ENCODE measurements around the gene RINL. TPM values are rescaled to one million over a fixed set of nuclear protein-coding genes. Genes with fewer than 3 reads are reported as not detected.

RINL gene
- polyA plus RNA-seq, 1 experiment = 1.6 TPM

GRCh38 chr19:38900743-38901190, 22.7 kb upstream of the RINL start:
- ChIA-PET POLR2A (interaction anchor here (1.0 to 1.6 kb wide), 4 partner anchors 21 to 283 kb away, joined by 3 to 6 read pairs (median 4); partner anchors contain the start of gene MAP4K1), CTCF (interaction anchor here (1.3 to 2.5 kb wide), 5 partner anchors 29 to 498 kb away, joined by 3 to 23 read pairs (median 4); partner anchors contain the start of genes FAM98C, MRPS12 and SARS2)
- DNase-seq (ENCODE audit: low read depth, low spot score) = no peak
- no peak overlapping the region for H3K27ac ChIP-seq (ENCODE audit: low read depth, low read length)
- H3K4me3 ChIP-seq (ENCODE audit: low read depth, low read length) = peak overlapping the region; percentile 84
- no peaks in the 10 kb centered on the region for H3K27me3 ChIP-seq (ENCODE audit: control insufficient read depth, insufficient read depth, low read length)
- no peak for TF ChIP-seq CTCF (IDR thresholded peaks at IDR 0.05; ENCODE audit: low read depth, low read length)
- H3K9me3 ChIP-seq (ENCODE audit: control insufficient read depth, insufficient read depth, low read length) = no peaks in the 10 kb centered on the region; the same call in 1 of the 2 replicates

DNA sequence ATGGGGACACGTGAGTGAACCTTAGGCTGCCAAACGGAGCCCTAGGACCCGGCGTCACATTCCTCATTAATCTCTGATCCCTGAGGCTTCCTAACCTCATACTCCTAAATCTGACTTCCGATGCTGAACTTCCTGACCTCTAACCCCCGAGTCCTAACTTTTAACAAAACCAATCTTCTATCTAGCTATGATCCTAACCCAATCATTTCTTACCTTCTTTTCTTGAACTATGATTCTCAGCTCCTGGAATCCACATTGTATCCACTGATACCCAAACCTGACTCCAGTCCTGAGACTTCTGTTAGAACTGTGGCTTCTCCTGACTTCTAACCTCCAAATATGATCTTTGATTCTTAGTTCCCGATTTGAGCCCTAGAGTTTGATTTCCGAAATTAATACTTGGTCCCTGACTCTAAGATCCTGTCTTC, 22.1 kb upstream of the RINL start:
- H3K27me3 ChIP-seq (ENCODE audit: control insufficient read depth, insufficient read depth, low read length) = no peaks in the 10 kb centered on the region
- ChIA-PET CTCF (interaction anchor here (0.6 to 2.5 kb wide), 5 partner anchors 13 to 266 kb away, joined by 3 to 23 read pairs (median 4); partner anchors contain the start of genes MRPS12 and SARS2), POLR2A (interaction anchor here (0.7 to 1.6 kb wide), 9 partner anchors 17 to 282 kb away, joined by 3 to 6 read pairs (median 4); partner anchors contain the start of genes ACTN4, MAP4K1, MRPS12 and SARS2)
- H3K27ac ChIP-seq (ENCODE audit: low read depth, low read length) = peak overlapping the region; percentile 82
- H3K4me3 ChIP-seq (ENCODE audit: low read depth, low read length) = peak overlapping the region; percentile 84
- no peak for DNase-seq (ENCODE audit: low read depth, low spot score)
- no peak for TF ChIP-seq CTCF (IDR thresholded peaks at IDR 0.05; ENCODE audit: low read depth, low read length)
- H3K9me3 ChIP-seq (ENCODE audit: control insufficient read depth, insufficient read depth, low read length) = no peaks in the 10 kb centered on the region; the same call in 1 of the 2 replicates

DNA sequence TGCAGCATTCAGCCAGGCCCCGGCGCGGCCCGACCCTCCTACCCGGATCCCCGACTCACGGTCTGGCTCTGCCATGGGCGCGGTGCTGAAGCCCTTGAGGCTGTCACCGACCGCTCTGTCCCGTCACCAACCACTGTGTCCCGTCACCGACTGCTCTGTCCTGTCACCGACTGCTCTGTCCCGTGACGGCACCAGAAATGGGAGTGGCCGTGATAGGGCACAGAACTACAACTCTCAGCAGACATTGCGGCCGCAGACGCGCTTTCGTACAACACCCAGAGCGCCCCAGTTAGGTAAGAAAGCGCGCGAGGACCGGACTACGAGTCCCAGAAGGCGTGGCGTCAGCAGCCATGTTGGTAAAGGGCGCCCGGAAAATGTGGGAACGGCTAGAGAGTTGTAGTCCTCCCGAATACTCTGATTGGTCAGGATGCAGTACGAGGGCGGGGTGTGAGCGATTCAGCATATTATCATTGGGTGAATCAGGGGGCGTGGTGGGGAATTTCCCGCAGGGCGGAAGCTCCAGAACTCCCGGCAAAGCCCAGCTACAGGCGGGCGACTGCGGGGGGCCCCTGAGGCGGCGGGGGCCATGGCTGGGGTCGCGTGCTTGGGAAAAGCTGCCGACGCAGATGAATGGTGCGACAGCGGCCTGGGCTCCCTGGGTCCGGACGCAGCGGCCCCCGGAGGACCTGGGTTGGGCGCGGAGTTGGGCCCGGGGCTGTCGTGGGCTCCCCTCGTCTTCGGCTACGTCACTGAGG, 21.5 kb upstream of the RINL start, which contains the start of the genes NFKBIB and SIRT2:
Gene NFKBIB (plus strand): TSS at position 523 of the 755 bp plus-strand sequence. CDS start 64 bp downstream, at position 587.
Gene SIRT2 (minus strand): TSS at position 172 of the 755 bp plus-strand sequence. CDS start 97 bp downstream, at position 75.
- Histone ChIP-seq H3K4me3 (ENCODE audit: low read depth, low read length) (peak within 1 kb of the TSS; percentile 97), H3K9me3 (ENCODE audit: control insufficient read depth, insufficient read depth, low read length) (no peaks in the 10 kb centered on the region; the same call in 1 of the 2 replicates), H3K27ac (ENCODE audit: low read depth, low read length) (peak within 1 kb of the TSS; percentile 82), H3K27me3 (ENCODE audit: control insufficient read depth, insufficient read depth, low read length) (no peaks in the 10 kb centered on the region)
- POLR2A ChIA-PET = interaction anchor here (0.7 to 1.6 kb wide), 9 partner anchors 17 to 282 kb away, joined by 3 to 6 read pairs (median 4); partner anchors contain the start of genes ACTN4, MAP4K1, MRPS12 and SARS2
- DNase-seq (ENCODE audit: low read depth, low spot score) = peak; percentile 98
- TF ChIP-seq CTCF (IDR thresholded peaks at IDR 0.05; ENCODE audit: low read depth, low read length) = no peak
- CTCF ChIA-PET = interaction anchor here (0.6 to 2.5 kb wide), 5 partner anchors 12 to 265 kb away, joined by 3 to 23 read pairs (median 4); partner anchors contain the start of genes MRPS12 and SARS2

DNA sequence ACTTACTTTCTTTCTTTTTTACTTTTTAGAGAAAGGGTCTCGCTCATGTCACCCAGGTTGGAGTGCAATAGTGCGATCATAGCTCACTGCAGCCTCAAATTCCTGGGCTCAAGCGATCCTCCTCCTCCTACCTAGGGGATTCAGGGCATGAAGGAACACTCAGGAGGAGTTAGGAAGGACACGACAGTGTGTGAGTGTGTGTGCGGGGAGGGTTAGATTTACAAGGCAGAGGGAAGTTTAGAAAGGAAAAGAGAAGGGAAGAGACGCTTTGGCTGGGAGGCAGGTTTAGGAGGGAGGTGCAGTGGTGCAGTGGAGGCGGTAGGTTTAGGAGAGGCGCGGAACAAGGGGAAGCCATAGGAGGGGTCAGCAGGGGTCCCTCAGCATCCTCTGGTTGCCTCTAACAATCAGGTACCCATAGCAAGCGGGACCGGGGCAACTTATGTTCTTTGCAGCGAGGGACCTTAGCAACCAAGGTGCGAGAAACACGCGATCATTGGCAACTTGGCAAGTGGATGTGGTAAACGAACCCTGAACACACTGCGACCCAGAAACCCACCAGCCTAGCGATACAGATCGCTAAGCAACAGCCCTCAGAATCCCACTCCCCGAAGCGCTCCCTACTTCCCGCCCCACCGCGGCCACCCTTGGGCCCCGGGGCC, 20.8 kb upstream of the RINL start:
- no peaks in the 10 kb centered on the region for H3K27me3 ChIP-seq (ENCODE audit: control insufficient read depth, insufficient read depth, low read length)
- H3K4me3 ChIP-seq (ENCODE audit: low read depth, low read length) = peak overlapping the region; percentile 97
- peak overlapping the region; percentile 52 for H3K27ac ChIP-seq (ENCODE audit: low read depth, low read length)
- H3K9me3 ChIP-seq (ENCODE audit: control insufficient read depth, insufficient read depth, low read length) = no peaks in the 10 kb centered on the region; the same call in 1 of the 2 replicates
- DNase-seq (ENCODE audit: low read depth, low spot score) = no peak
- POLR2A ChIA-PET = interaction anchor here (0.6 kb wide), 1 partner anchor 242 kb away, joined by 3 read pairs; no protein-coding TSS in a partner anchor
- CTCF ChIA-PET = no interaction called here
- TF ChIP-seq CTCF (IDR thresholded peaks at IDR 0.05; ENCODE audit: low read depth, low read length) = no peak

Data from AG04450 (cell line).